GM23248 (cell line): ENCODE measurements around the gene GRAP2.

ENCODE experiments used
- EZH2 ChIP-seq: fragments of 200-600 bp; sonication (generic); IDR thresholded peaks from 2 replicates; pipeline ENCODE4 v1.6.1; 2018; ENCODE audit warnings: antibody characterized with exemption, mild to moderate bottlenecking; ENCODE audit not compliant: insufficient read depth, poor library complexity, severe bottlenecking
- EZH2phosphoT487 ChIP-seq: fragments of 200-600 bp; sonication (generic); IDR thresholded peaks from 2 replicates; pipeline ENCODE4 v1.6.1; 2018; ENCODE audit warnings: antibody characterized with exemption, moderate library complexity, mild to moderate bottlenecking, low read depth; ENCODE audit not compliant: insufficient read depth

DNA sequence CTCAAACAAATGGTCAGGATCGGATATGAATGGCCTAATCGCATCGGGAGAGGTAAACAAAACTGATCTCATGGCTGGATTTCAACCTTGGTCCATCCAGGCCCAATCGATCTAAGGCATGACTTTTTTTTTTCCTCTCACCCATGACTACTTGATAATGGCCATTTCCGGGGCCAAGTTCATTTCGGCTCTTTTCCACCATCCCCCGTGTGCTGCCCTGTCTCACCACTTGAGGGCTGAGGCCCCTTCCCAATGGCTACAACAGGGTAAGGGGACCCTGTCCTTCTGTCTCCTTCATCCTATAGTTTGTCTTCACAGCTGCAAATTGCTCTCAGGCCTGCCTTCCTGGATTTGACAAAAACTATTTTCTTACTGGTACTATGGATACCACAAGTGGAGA is 26.7 kb downstream of the GRAP2 start:
- no peak for TF ChIP-seq EZH2
- TF ChIP-seq EZH2phosphoT487 = no peak
